K562 (cell line): ENCODE results near the gene ADGRD1. TPM values are rescaled to one million over a fixed set of nuclear protein-coding genes. Genes with fewer than 3 reads are reported as not detected.

Experiments
- CEBPB ChIP-seq: fragments of 450-650 bp; IDR thresholded peaks from 2 replicates; pipeline ENCODE4 v1.6.1; 2016; ENCODE audit warnings: missing genetic modification characterization, missing compliant biosample characterization
- EP400 ChIP-seq: fragments of 450-650 bp; IDR thresholded peaks from 2 replicates; pipeline ENCODE4 v1.6.1; 2017; ENCODE audit warnings: antibody characterized with exemption, mild to moderate bottlenecking, moderate library complexity
- HNRNPK ChIP-seq: fragments of 200-400 bp; formaldehyde crosslinking; IDR thresholded peaks from one replicate; pipeline ENCODE4 v1.6.1; 2018; ENCODE audit warnings: mild to moderate bottlenecking, low read depth, low read length; ENCODE audit not compliant: poor library complexity, severe bottlenecking
- L3MBTL2 ChIP-seq: fragments of 450-650 bp; IDR thresholded peaks from 2 replicates; pipeline ENCODE4 v1.6.1; 2016; ENCODE audit warnings: mild to moderate bottlenecking, moderate library complexity
- LCOR ChIP-seq: sonication (generic); formaldehyde crosslinking; IDR thresholded peaks from 2 replicates; pipeline ENCODE4 v1.8.0; 2022; ENCODE audit warnings: mild to moderate bottlenecking, missing genetic modification reagents
- MBD2 ChIP-seq: sonication (generic); IDR thresholded peaks from 2 replicates; pipeline ENCODE4 v1.6.1; 2016; ENCODE audit warnings: low read depth, borderline replicate concordance
- MEF2A ChIP-seq: IDR thresholded peaks from 2 replicates; pipeline ENCODE4 v1.6.1; 2011; ENCODE audit warnings: low read depth, mild to moderate bottlenecking, low read length, moderate library complexity; ENCODE audit not compliant: control insufficient read depth
- NR2C1 ChIP-seq, 2 experiments: fragments of 450-650 bp; IDR thresholded peaks; 2 replicates each; pipeline ENCODE4 v1.6.1; 2017; ENCODE audit warnings: mild to moderate bottlenecking in 2 of 2, antibody characterized with exemption in 1 of 2, inconsistent platforms in 1 of 2, missing compliant biosample characterization in 1 of 2, missing genetic modification characterization in 1 of 2
- PHB ChIP-seq: fragments of 250-450 bp; sonication (Bioruptor Pico); IDR thresholded peaks from 2 replicates; pipeline ENCODE4 v1.5.0; 2021
- RFX7 ChIP-seq: fragments of 250-450 bp; sonication (Bioruptor Pico); IDR thresholded peaks from 2 replicates; pipeline ENCODE4 v1.5.1; 2021; ENCODE audit warnings: mild to moderate bottlenecking
- SNRNP70 ChIP-seq: fragments of 200-400 bp; formaldehyde crosslinking; optimal IDR thresholded peaks from 2 replicates; pipeline ENCODE3; 2017; ENCODE audit warnings: low read depth, low read length
- USF1 ChIP-seq: sonication (generic); formaldehyde crosslinking; IDR thresholded peaks from 2 replicates; pipeline ENCODE4 v1.9.0; 2022; ENCODE audit warnings: mild to moderate bottlenecking, missing genetic modification reagents
- WHSC1 ChIP-seq: IDR thresholded peaks from one replicate; pipeline ENCODE4 v1.6.1; 2012; ENCODE audit warnings: low read length, control low read depth, inconsistent platforms
- YY1 ChIP-seq, 3 experiments: IDR thresholded peaks; 2 replicates each; pipeline ENCODE4 v1.6.1; 2011; ENCODE audit warnings: low read length in 2 of 3, mild to moderate bottlenecking in 2 of 3, moderate library complexity in 2 of 3, borderline replicate concordance in 1 of 3, control low read depth in 1 of 3, low read depth in 1 of 3; ENCODE audit not compliant: insufficient read depth in 3 of 3, insufficient replicate concordance in 2 of 3, control insufficient read depth in 1 of 3, insufficient read length in 1 of 3; ENCODE audit errors: extremely low read depth in 1 of 3
- ZBTB11 ChIP-seq, 3 experiments: fragments of 200-800 bp in 1 of 3; fragments of 250-450 bp in 1 of 3; fragments of 450-650 bp in 1 of 3; sonication (Bioruptor Pico) in 1 of 3; sonication (Bioruptor generic) in 1 of 3; formaldehyde crosslinking in 1 of 3; IDR thresholded peaks; 2 replicates each; pipeline versions ENCODE4 v1.6.1 to v1.8.0; 2016 to 2022; ENCODE audit warnings: mild to moderate bottlenecking in 2 of 3, missing genetic modification characterization in 2 of 3, missing compliant biosample characterization in 1 of 3, moderate library complexity in 1 of 3
- ZNF263 ChIP-seq: sonication (generic); formaldehyde crosslinking; IDR thresholded peaks from 2 replicates; pipeline ENCODE4 v1.8.0; 2022; ENCODE audit warnings: mild to moderate bottlenecking, missing genetic modification reagents, borderline replicate concordance
- ZNF583 ChIP-seq: fragments of 250-450 bp; sonication (Bioruptor Pico); IDR thresholded peaks from 2 replicates; pipeline ENCODE4 v1.4.0; 2020
- ZNF699 ChIP-seq: fragments of 250-450 bp; sonication (Bioruptor Pico); IDR thresholded peaks from 2 replicates; pipeline ENCODE4 v1.8.0; 2021; ENCODE audit warnings: mild to moderate bottlenecking, moderate library complexity; ENCODE audit not compliant: insufficient replicate concordance
- polyA plus RNA-seq, 8 experiments: library from polyadenylated mRNA; depleted of rRNA in 4 of 8; stranded (reverse) in 5 of 8; unstranded in 3 of 8; fragments of >200 nt; fragmentation: Nextera tagmentation in 2 of 8; fragmentation: Illumina TruSeq in 1 of 8; extraction: Ambion mirVana in 2 of 8; extraction: Trizol in 1 of 8; gene quantifications; 2 replicates each; pipeline versions ENCODE4 v1.2.1 to v1.2.3, GENCODE V29; 2011 to 2014; ENCODE audit warnings: inconsistent platforms in 1 of 8, missing spikeins in 1 of 8
- total RNA-seq, 7 experiments: library from RNA; depleted of rRNA in 6 of 7; stranded (reverse); fragments of >200 nt in 6 of 7; fragmentation: Illumina TruSeq in 2 of 7; extraction: Trizol in 2 of 7; gene quantifications; 2 replicates each; pipeline versions ENCODE4 v1.2.1 to v1.2.3, GENCODE V29; 2011 to 2021; ENCODE audit warnings: low replicate concordance in 1 of 7
- TF ChIP-seq, protein P1 (sequence below): sonication (generic); formaldehyde crosslinking; IDR thresholded peaks from 2 replicates; pipeline ENCODE4 v1.8.0; 2022; ENCODE audit warnings: mild to moderate bottlenecking, missing genetic modification reagents, borderline replicate concordance
- TF ChIP-seq, protein P2 (sequence below): fragments of 450-650 bp; IDR thresholded peaks from 2 replicates; pipeline ENCODE4 v1.7.0; 2016; ENCODE audit warnings: borderline replicate concordance

ADGRD1 gene
- total and polyA plus RNA-seq, 9 of the 15 experiments (the other 6 are each of a cell fraction or from before 2014, with no cell fraction given): 1.7 to 11.7 (median 3.3) TPM

DNA sequence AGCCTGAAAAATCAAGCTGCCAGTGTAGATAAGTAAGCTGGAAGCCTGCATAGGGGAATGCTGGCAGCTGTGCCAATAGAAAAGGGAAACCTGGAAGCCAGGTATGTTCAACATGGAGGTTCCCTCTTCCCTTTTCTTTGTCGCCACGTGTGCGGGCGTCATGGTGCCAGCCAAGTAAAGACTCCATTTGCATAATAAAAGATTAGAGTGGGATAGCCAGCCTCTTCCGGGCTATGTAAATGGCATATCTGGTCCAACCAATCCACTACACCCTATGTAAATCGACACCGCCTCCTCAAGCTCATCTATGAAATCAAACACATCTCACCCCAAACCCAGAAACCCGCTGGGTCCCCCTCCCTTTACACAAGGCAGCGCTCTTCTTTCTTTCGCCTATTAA, 5.6 kb upstream of the ADGRD1 start (continued):
- TF ChIP-seq RFX7 (CRISPR knock-in tag) (no peak), ZNF699 (CRISPR knock-in tag) (no peak), EP400 (0 out of 2 replicates have a peak, but pooled peaks have one; percentile 29), PHB (no peak), USF1 (CRISPR knock-in tag) (no peak), WHSC1 (no peak), NR2C1 (IDR thresholded peaks at IDR 0.05) (no peak), NR2C1 (tag; IDR thresholded peaks at IDR 0.05) (no peak), MEF2A (no peak), CEBPB (tag) (no peak), L3MBTL2 (peak; percentile 69), SNRNP70 (no peak), YY1 (IDR thresholded peaks at IDR 0.05; ENCODE audit: borderline replicate concordance in 1 of 3, control insufficient read depth in 1 of 3, extremely low read depth in 1 of 3, insufficient read depth in 3 of 3, insufficient read length in 1 of 3, insufficient replicate concordance in 2 of 3, low read depth in 1 of 3, low read length in 2 of 3) (peak in 1 of 3 experiments; percentile 44), MBD2 (no peak), HNRNPK (no peak), LCOR (no peak), ZNF583 (no peak), ZNF263 (CRISPR knock-in tag) (no peak), ZBTB11 (CRISPR knock-in tag; IDR thresholded peaks at IDR 0.05) (no peak)
- TF ChIP-seq, protein P1, sequence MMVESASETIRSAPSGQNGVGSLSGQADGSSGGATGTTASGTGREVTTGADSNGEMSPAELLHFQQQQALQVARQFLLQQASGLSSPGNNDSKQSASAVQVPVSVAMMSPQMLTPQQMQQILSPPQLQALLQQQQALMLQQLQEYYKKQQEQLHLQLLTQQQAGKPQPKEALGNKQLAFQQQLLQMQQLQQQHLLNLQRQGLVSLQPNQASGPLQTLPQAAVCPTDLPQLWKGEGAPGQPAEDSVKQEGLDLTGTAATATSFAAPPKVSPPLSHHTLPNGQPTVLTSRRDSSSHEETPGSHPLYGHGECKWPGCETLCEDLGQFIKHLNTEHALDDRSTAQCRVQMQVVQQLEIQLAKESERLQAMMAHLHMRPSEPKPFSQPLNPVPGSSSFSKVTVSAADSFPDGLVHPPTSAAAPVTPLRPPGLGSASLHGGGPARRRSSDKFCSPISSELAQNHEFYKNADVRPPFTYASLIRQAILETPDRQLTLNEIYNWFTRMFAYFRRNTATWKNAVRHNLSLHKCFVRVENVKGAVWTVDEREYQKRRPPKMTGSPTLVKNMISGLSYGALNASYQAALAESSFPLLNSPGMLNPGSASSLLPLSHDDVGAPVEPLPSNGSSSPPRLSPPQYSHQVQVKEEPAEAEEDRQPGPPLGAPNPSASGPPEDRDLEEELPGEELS (CRISPR knock-in tag): no peak
- TF ChIP-seq, protein P2, sequence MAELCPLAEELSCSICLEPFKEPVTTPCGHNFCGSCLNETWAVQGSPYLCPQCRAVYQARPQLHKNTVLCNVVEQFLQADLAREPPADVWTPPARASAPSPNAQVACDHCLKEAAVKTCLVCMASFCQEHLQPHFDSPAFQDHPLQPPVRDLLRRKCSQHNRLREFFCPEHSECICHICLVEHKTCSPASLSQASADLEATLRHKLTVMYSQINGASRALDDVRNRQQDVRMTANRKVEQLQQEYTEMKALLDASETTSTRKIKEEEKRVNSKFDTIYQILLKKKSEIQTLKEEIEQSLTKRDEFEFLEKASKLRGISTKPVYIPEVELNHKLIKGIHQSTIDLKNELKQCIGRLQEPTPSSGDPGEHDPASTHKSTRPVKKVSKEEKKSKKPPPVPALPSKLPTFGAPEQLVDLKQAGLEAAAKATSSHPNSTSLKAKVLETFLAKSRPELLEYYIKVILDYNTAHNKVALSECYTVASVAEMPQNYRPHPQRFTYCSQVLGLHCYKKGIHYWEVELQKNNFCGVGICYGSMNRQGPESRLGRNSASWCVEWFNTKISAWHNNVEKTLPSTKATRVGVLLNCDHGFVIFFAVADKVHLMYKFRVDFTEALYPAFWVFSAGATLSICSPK: no peak
